Central memory CD8-positive, alpha-beta T cell (primary cell): Measurements from ENCODE around the gene ZNF8.
"Not testable (repeated sequence)": the region's sequence is repeated elsewhere in the genome, so short reads cannot be mapped to it uniquely, and the experiment has no call there.

Source experiments
- ATAC-seq: fragments of 150-1000 bp; cut with Tn5 transposase; replicated peaks from 2 replicates; pipeline ENCODE4 v1.10.0; 2022; ENCODE audit warnings: mild to moderate bottlenecking, moderate FRiP score, moderate number of reproducible peaks; ENCODE audit not compliant: poor library complexity, severe bottlenecking; ENCODE audit errors: extremely low read depth
- DNase-seq, 2 donors: peaks; one replicate each; pipeline ENCODE4 v3.0.0; 2021; ENCODE audit warnings: low spot score in 2 of 2
- H3K27ac Mint-ChIP-seq: one replicate; pipeline ENCODE4 v1.8.0; 2022; ENCODE audit warnings: low read depth, mild to moderate bottlenecking, moderate library complexity, mixed read lengths
- H3K27me3 Mint-ChIP-seq: one replicate; pipeline ENCODE4 v1.8.0; 2022; ENCODE audit warnings: mixed read lengths
- H3K36me3 Mint-ChIP-seq: one replicate; pipeline ENCODE4 v1.8.0; 2022; ENCODE audit warnings: mild to moderate bottlenecking, moderate library complexity, mixed read lengths; ENCODE audit not compliant: insufficient read depth
- H3K4me1 Mint-ChIP-seq: one replicate; pipeline ENCODE4 v1.8.0; 2022; ENCODE audit warnings: mixed read lengths
- H3K4me3 Mint-ChIP-seq: one replicate; pipeline ENCODE4 v1.8.0; 2022; ENCODE audit warnings: mild to moderate bottlenecking, moderate library complexity, mixed read lengths
- H3K9me3 Mint-ChIP-seq: one replicate; pipeline ENCODE4 v1.8.0; 2022; ENCODE audit warnings: mixed read lengths

Gene ZNF8

DNA sequence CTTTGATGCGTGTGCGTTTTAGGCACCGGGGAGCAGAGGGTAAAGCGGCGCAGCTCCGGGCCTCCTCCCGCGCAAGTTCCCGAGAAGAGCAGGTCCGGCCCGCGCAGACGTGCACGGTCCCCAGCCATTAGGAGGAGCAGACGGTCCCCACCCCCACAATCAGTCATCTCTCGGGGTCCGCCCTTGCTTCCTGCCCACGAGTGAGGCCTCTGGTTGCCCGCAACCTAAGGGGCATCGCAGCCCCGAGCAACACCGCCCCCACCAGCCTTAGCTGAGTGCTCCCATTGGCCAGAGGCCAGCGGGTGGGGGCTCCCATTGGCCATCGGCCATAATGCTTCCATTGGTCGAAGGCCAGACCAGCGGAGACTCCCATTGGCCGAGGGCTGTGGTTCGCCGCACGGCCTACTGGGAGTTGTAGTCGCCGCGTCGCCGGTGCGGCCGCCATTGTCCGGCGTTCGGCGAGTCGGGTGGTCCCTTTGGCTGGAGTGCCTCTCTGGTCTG lies at the start of gene ZNF8:
ZNF8 (plus strand) TSS at position 415 of the 501 bp plus-strand sequence. CDS start 127 bp downstream, outside the sequence.
- H3K36me3 Mint-ChIP-seq: peaks cover 20% of the 10 kb centered on the region
- peak within 1 kb of the TSS; percentile 97 for H3K27ac Mint-ChIP-seq
- H3K9me3 Mint-ChIP-seq: no peaks in the 10 kb centered on the region
- ATAC-seq: peak; percentile 96
- peak within 1 kb of the TSS; percentile 96 for H3K4me3 Mint-ChIP-seq
- no peaks in the 10 kb centered on the region for H3K27me3 Mint-ChIP-seq
- DNase-seq: peak; percentile 91
- H3K4me1 Mint-ChIP-seq: peaks cover 34% of the 10 kb centered on the region

DNA sequence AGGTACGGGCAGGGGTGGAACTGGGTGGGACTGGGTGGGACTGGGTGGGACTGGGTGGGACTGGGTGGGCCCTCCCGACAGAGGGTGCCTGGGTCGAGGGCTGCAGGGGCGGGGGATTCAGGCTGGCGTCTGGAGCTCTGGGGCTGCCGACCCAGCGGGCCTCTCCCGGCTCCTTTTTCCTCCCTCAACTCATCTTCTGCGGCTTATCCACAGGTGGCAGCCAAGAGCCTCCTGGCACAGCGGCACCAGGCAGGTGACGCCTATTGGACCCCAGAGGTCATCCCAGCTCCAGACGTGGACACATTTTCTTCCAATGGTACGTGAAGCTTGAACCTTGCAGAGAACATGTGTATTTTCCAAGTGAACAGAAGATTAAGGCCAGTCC lies 49.5 kb upstream of the ZNF8 start:
- no peak for DNase-seq
- Mint-ChIP-seq H3K4me3 (peak overlapping the region; percentile 94), H3K36me3 (peaks cover 22% of the 10 kb centered on the region)

DNA sequence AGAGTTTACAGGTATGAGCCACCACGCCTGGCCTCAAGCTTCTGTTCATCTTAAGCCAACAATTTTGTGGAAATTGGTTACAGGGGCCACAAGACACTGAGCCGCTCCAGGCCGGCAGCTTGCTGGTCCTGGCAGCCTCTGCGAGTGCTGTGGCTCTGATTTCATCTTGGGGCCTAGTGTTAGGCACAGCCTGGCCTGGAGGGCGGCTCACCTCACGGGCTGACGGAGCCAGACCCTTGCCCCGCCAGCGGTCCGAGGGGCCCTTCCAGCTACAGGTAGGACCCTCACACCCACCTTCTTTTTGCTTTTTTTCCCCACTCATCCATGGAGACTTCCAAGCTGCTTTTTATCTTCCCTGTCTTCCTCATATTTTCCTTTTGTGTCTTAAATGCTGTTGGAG lies 41.4 kb upstream of the ZNF8 start:
- no peak for DNase-seq
- Mint-ChIP-seq H3K27me3 (no peaks in the 10 kb centered on the region), H3K27ac (no peak overlapping the region), H3K9me3 (peaks cover 6% of the 10 kb centered on the region), H3K4me3 (no peak overlapping the region), H3K36me3 (peaks cover 27% of the 10 kb centered on the region), H3K4me1 (peaks cover 16% of the 10 kb centered on the region)
- ATAC-seq: no peak

More for the DNA sequence above, 49.5 kb upstream of the ZNF8 start:
- no peak for ATAC-seq
- H3K27ac Mint-ChIP-seq: peak overlapping the region; percentile 94
- no peaks in the 10 kb centered on the region for H3K9me3 Mint-ChIP-seq
- no peaks in the 10 kb centered on the region for H3K27me3 Mint-ChIP-seq
- H3K4me1 Mint-ChIP-seq: peaks cover 33% of the 10 kb centered on the region

DNA sequence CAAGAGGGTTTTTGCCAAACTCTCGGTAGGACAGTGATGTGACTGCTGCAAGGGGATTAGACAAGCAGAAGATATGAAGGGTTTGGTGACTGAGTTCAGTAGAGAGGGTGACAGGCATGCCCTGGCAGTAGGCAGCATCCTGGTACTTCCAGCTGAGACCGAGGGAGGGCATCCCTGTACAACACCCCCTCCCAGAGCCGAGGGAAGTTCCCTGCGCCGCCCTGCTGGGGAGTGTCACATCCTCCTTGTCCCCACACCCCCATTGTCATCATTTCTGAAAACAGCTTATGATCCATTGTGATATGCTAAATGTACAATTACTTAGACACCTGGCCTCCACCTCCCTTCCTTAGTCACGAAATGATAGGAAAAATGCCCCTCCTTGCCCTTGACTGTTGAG lies 35.4 kb upstream of the ZNF8 start:
- Mint-ChIP-seq H3K27me3 (no peaks in the 10 kb centered on the region), H3K27ac (no peak overlapping the region), H3K4me3 (no peak overlapping the region), H3K9me3 (peaks cover 15% of the 10 kb centered on the region), H3K4me1 (peaks cover 6% of the 10 kb centered on the region), H3K36me3 (peaks cover 33% of the 10 kb centered on the region)
- ATAC-seq (no peak), DNase-seq (no peak)

DNA sequence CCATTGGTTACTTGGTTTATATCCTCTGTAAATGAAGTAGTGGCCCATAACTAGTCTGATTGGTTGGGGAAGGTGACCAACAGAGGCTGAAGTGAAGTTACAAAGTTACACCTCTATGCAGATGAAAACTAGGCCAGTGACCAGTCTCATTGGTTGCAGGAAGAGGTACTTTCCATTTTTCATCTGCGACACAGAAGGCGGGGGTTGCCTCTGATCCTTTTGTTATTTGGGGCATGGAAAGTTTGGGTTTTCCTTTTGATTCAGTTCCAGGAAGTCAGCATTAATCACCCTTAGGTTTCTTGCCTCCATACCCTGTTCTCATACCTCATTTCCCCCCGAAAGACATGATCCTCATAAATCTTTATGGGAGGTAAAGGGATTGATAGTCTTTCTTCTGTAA lies 29.9 kb upstream of the ZNF8 start:
- no peak for DNase-seq
- Mint-ChIP-seq H3K36me3 (peaks cover 45% of the 10 kb centered on the region), H3K27ac (no peak overlapping the region), H3K27me3 (no peaks in the 10 kb centered on the region), H3K4me1 (no peaks in the 10 kb centered on the region), H3K9me3 (peaks cover 12% of the 10 kb centered on the region), H3K4me3 (no peak overlapping the region)
- ATAC-seq: no peak

DNA sequence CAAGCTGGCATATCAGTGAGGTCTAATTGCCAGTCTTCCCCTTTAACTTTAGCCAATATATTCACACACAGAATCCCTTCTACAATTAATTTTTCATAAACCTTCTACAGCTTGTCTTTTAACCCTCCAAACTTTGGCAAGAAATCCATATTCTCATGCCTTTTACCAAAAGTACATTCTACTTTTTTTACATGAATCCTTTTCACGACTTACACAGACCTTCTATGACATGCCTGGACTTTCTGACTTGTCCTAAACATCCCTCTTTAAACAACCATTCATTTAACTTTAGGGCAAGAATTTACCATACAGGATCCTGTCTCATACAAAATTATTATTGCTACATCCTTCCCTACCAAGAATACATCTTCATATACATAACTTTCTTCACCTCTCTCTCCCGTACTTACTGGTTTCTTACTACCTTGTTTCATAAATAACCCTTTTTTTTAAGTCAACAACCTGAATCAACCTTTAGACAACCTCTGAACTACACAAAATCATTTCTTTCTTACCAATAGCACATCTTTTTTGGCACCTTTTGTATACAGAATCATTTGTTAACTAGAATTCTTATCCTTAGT lies 26.6 kb upstream of the ZNF8 start:
- no peak for ATAC-seq
- peaks cover 30% of the 10 kb centered on the region for H3K36me3 Mint-ChIP-seq
- H3K4me3 Mint-ChIP-seq: no peak overlapping the region
- H3K4me1 Mint-ChIP-seq: no peaks in the 10 kb centered on the region
- no peaks in the 10 kb centered on the region for H3K27me3 Mint-ChIP-seq
- H3K9me3 Mint-ChIP-seq: peaks cover 21% of the 10 kb centered on the region
- DNase-seq: no peak
- no peak overlapping the region for H3K27ac Mint-ChIP-seq

DNA sequence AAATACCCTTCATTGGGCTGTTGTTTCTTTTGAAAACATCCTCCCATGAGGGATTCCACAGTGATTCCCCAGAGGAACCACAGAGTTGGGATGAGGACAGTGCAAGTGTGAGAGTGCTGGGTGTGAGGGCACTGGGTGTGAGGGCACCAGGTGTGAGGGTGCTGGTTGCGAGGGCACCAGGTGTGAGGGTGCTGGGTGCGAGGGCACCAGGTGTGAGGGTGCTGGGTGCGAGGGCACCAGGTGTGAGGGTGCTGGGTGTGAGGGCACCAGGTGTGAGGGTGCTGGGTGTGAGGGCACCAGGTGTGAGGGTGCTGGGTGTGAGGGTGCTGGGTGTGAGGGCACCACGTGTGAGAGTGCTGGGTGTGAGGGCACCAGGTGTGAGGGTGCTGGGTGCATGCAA lies 20.5 kb upstream of the ZNF8 start:
- not testable (repeated sequence) for H3K4me1 Mint-ChIP-seq, H3K27ac Mint-ChIP-seq, H3K36me3 Mint-ChIP-seq, ATAC-seq, H3K4me3 Mint-ChIP-seq, H3K27me3 Mint-ChIP-seq, DNase-seq
- H3K9me3 Mint-ChIP-seq: peaks cover 23% of the 10 kb centered on the region

DNA sequence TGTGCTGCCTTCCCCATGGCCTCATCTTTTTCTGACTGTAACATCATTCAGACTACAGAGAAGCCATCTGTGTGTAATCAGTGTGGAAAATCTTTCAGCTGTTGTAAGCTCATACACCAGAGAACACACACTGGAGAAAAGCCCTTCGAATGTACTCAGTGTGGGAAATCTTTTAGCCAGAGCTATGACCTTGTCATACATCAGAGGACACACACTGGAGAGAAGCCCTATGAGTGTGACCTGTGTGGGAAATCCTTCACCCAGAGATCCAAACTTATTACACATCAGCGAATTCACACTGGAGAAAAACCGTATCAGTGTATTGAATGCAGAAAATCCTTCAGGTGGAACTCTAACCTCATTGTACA lies 17.2 kb upstream of the ZNF8 start:
- peaks cover 6% of the 10 kb centered on the region for H3K36me3 Mint-ChIP-seq
- no peak for ATAC-seq
- no peak for DNase-seq
- H3K4me1 Mint-ChIP-seq: no peaks in the 10 kb centered on the region
- no peak overlapping the region for H3K4me3 Mint-ChIP-seq
- H3K27ac Mint-ChIP-seq: no peak overlapping the region
- peaks cover 9% of the 10 kb centered on the region for H3K9me3 Mint-ChIP-seq
- no peaks in the 10 kb centered on the region for H3K27me3 Mint-ChIP-seq

DNA sequence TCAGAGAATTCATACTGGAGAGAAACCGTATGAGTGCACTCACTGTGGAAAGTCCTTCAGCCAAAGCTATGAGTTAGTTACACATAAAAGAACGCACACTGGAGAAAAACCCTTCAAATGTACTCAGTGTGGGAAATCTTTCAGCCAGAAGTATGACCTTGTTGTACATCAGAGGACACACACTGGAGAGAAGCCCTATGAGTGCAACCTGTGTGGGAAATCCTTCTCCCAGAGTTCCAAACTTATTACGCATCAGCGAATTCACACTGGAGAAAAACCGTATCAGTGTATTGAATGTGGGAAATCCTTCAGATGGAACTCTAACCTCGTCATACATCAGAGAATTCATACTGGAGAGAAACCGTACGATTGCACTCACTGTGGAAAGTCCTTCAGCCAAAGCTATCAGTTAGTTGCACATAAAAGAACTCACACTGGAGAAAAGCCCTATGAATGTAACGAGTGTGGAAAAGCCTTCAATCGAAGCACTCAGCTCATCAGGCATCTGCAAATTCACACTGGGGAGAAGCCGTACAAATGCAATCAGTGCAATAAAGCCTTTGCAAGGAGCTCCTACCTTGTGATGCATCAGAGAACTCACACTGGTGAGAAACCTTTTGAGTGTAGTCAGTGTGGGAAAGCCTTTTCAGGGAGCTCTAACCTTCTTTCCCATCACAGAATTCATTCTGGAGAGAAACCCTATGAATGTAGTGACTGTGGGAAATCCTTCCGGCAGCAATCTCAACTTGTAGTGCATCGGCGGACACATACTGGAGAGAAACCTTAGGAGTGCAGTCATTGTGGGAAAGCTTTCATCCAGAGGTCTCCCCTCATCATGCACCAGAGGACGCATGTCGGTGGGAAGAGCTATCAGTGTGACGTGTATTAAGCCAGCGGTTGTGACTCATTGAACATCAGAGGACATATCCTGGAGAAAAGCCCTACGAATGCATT lies 16.5 kb upstream of the ZNF8 start:
- H3K4me1 Mint-ChIP-seq: no peaks in the 10 kb centered on the region
- no peak overlapping the region for H3K4me3 Mint-ChIP-seq
- no peaks in the 10 kb centered on the region for H3K27me3 Mint-ChIP-seq
- no peak for ATAC-seq
- peaks cover 9% of the 10 kb centered on the region for H3K9me3 Mint-ChIP-seq
- peaks cover 6% of the 10 kb centered on the region for H3K36me3 Mint-ChIP-seq
- H3K27ac Mint-ChIP-seq: no peak overlapping the region
- no peak for DNase-seq

DNA sequence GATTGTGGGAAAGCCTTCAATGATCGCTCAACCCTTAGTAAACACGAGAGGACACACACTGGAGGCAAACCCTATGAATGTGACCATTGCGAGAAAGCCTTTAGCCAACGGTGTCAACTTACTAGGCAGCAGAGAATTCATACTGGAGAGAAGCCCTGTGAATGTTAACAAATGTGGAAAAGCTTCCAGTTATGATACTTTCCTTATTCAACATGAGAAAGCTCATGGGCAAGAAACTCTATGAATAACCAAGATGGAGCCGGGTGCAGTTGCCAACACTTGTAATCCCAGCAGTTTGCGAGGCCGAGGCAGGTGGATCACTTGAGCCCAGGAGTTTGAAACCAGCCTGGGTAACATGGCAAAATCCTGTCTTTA lies 15.8 kb upstream of the ZNF8 start:
- Mint-ChIP-seq H3K9me3 (peaks cover 3% of the 10 kb centered on the region), H3K36me3 (peaks cover 6% of the 10 kb centered on the region), H3K4me1 (no peaks in the 10 kb centered on the region), H3K4me3 (no peak overlapping the region), H3K27me3 (no peaks in the 10 kb centered on the region), H3K27ac (no peak overlapping the region)
- DNase-seq (no peak), ATAC-seq (no peak)

DNA sequence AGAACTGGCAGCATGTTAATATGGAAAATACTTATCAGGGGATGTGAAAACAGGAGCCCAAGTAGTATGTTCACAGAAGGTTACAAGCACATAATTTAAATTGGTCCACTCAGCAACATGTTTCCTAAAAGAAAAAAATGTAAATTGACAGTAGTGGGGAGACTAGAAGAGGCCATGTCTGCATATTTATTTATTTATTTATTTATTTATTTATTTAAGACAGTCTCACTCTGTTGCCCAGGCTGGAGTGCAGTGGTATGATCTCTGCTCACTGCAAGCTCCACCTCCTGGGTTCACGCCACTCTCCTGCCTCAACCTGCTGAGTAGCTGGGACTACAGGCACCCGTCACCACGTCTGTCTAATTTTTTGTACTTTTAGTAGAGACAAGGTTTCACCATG lies 13.7 kb upstream of the ZNF8 start:
- H3K36me3 Mint-ChIP-seq: peaks cover 6% of the 10 kb centered on the region
- no peak for DNase-seq
- no peak overlapping the region for H3K4me3 Mint-ChIP-seq
- ATAC-seq: no peak
- no peak overlapping the region for H3K27ac Mint-ChIP-seq
- H3K9me3 Mint-ChIP-seq: no peaks in the 10 kb centered on the region
- H3K4me1 Mint-ChIP-seq: no peaks in the 10 kb centered on the region
- H3K27me3 Mint-ChIP-seq: no peaks in the 10 kb centered on the region

DNA sequence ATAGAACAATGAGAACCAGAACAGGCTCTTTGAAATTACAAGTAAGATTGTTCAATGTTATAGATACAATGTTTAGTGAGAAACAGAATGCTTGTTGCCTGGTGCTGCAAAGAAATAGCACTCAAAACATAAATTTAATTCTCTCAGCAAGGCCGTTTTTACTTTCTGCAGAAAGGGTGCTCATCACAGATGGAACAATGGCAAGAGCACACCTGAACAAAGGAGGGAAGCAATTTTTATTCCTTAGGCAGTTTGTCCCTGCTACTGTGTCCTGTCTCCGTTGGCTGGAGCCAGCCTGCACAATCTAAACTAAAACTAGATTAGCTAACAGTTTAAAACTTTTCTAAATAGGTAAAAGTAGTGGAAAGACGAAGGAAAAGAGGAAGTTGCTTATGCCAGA lies 10.4 kb upstream of the ZNF8 start:
- DNase-seq: no peak
- H3K36me3 Mint-ChIP-seq: peaks cover 3% of the 10 kb centered on the region
- no peak overlapping the region for H3K4me3 Mint-ChIP-seq
- no peaks in the 10 kb centered on the region for H3K27me3 Mint-ChIP-seq
- no peak for ATAC-seq
- H3K4me1 Mint-ChIP-seq: no peaks in the 10 kb centered on the region
- no peaks in the 10 kb centered on the region for H3K9me3 Mint-ChIP-seq
- no peak overlapping the region for H3K27ac Mint-ChIP-seq

DNA sequence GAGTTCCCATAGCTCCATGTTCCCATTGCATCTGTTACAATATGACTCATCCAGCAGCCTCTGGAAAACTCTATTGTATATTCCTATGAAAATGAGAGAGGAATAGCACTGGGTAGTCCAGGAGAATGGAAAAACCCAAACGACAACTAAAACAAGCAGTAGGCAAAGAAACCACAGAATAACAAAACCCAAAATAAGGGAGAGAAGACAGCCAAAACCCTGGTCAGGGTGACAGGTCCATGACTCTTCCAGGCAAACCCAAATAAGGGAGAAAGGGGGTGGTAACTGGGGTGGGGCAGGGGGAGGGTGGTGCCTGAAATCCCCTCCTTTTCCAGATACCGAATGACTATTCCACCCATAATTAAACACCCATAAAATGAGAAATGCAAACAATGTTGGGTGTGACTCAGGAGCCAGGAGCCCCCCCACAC lies 4.0 kb upstream of the ZNF8 start:
- Mint-ChIP-seq H3K27ac (no peak overlapping the region), H3K9me3 (no peaks in the 10 kb centered on the region), H3K36me3 (peaks cover 17% of the 10 kb centered on the region), H3K4me1 (peaks cover 15% of the 10 kb centered on the region), H3K4me3 (no peak overlapping the region), H3K27me3 (no peaks in the 10 kb centered on the region)
- ATAC-seq: no peak
- no peak for DNase-seq
